Posterior vena cava (tissue), 2 donors: ENCODE results near the gene SDCCAG8. TPM values are rescaled to one million over a fixed set of nuclear protein-coding genes. Genes with fewer than 3 reads are reported as not detected.

Experiments
- DNase-seq: peaks from one replicate; pipeline ENCODE4 v3.0.0-alpha.2; 2020; ENCODE audit warnings: low spot score
- intact Hi-C, 2 donors: fragments of 100-400 bp; cut with DNase I; formaldehyde crosslinking; loops; one replicate each; pipeline versions ENCODE4 v1.14.1 to v1.14.2; 2022 to 2023
- total RNA-seq, 2 donors: library from RNA; stranded (reverse); fragmentation: NEBNext Ultra II Directional; extraction: Animal tissue kit (Norgen Biotek cat#: 25700); gene quantifications; one replicate each; pipeline ENCODE4 v1.2.1, GENCODE V29; 2021
- donor health status: DM: yes; HTN: yes; CAD: no.
- donor health status: DM: yes; HTN: yes; CAD: no.

SDCCAG8 gene
- total RNA-seq, 2 donors from 2014 or later: 40.8 to 52.1 TPM

DNA sequence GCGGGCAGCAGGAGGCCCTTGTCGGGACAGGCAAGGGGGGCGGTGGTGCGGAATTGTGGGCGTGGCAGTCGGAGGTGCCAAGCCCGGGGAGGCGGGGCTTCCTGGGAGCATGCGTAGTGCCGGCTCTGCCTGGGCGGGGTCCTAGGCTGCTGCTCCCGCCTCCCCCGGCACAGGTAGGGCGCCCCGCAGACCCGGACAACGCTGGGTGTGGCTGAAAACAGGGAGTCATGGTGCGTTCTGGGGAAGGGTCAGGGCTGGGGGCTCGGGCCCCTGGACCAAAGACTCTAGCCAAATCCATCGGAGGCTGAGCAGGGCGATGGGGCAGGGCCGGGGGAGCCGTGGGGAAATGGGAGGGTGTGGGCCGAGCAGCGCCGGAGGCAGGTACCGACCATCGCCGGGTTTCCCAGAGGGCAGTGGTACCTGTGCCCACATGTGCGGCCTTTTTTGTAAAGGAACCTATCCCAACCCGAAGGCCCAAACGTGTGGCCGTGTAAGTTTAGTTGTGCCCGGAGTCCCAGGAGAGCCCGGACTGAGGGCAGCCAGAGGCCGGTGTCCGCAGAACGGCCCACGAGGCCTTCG is 231.9 kb downstream of the SDCCAG8 start:
- no peak for DNase-seq
- intact Hi-C loops: no loop called here

DNA sequence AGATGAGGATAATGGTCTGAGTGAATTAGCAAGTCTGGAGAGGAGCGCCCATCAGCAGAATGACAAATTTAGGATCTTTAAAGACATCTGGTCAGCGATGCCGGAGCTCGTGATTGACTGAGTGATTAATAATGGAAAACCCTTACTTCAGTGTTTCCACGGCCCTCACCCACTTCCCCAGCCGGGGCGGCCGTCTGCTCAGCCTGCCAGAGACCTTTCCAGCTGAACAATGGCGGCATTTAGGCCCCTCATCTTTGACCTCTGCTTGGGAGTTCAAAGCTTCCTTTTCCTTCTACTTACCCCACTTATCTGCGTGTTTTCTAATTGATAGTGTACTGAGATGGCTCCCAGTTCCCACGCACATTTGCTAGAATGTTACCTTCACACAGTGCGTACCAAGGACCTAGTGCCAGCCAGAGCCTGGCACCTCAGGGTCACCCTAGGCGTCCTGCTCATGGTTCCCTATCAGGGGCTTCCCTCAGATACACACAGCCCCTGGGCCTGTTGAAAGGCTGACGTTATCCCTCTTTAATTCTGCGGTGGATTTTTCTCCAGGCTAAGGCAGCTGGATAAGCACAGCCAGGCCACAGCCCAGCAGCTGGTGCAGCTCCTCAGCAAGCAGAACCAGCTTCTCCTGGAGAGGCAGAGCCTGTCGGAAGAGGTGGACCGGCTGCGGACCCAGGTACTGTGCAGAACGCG is 232.8 kb downstream of the SDCCAG8 start:
- DNase-seq: no peak
- intact Hi-C loops: no loop called here

DNA sequence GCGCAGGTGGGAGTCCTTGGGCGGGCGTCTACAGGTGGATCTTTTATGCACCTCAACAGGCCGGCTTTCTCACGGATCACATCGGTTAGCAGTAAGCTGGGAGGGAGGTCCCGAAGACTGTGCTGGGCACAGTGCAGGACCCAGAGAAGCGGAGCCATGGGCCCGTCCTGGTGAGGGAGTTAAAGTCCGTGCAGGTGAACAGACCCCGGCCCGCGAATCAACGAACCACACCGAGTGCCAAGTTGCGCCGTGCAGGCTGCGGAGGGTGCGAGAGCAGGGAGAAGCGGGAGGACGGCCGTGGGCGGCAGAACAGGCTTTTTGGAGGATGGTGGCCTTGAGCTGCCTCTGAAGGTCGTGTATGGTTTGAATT is 233.3 kb downstream of the SDCCAG8 start:
- no peak for DNase-seq
- intact Hi-C loops: no loop called here

DNA sequence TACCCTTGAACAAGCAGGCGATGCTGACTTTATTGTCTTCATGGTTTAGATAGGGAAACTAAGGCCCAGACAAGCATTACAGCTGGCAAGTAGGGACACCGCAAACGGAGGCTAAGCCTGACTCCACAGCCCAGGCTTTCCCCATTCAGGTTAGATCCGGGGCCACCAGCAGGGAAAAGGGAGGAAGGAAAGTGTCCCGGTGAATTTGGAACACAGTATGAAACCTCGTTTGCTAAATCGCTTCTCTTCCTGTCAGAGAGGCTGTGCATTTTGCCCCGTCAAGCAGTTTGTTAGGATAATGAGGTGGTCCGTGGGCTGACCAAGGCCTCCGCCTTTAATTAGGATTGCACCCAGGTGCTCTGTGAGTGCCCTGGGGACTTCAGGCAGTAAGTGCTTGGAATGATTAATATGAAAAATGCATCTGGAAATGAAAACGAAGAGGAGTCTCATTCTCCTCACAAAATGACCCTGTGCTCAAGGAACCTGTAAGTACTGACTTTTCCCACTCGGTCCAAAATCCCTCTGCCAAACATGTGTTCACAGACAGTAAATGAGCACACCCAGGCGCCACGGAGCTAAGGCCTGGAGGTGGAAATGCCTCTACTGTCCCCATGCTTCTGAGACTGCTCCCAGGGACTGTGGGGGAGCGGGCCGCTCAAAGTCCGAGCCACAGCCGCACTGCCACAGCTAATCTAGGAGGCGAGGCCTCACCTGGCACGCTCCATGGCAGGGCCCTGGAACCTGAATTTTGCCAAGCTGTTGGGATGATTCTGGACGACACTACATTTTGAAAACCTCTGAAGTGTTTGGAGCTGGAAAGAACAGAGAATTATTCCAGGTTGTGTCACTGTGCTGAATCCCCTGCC is 234.1 kb downstream of the SDCCAG8 start:
- DNase-seq: no peak
- intact Hi-C loops: no loop called here

DNA sequence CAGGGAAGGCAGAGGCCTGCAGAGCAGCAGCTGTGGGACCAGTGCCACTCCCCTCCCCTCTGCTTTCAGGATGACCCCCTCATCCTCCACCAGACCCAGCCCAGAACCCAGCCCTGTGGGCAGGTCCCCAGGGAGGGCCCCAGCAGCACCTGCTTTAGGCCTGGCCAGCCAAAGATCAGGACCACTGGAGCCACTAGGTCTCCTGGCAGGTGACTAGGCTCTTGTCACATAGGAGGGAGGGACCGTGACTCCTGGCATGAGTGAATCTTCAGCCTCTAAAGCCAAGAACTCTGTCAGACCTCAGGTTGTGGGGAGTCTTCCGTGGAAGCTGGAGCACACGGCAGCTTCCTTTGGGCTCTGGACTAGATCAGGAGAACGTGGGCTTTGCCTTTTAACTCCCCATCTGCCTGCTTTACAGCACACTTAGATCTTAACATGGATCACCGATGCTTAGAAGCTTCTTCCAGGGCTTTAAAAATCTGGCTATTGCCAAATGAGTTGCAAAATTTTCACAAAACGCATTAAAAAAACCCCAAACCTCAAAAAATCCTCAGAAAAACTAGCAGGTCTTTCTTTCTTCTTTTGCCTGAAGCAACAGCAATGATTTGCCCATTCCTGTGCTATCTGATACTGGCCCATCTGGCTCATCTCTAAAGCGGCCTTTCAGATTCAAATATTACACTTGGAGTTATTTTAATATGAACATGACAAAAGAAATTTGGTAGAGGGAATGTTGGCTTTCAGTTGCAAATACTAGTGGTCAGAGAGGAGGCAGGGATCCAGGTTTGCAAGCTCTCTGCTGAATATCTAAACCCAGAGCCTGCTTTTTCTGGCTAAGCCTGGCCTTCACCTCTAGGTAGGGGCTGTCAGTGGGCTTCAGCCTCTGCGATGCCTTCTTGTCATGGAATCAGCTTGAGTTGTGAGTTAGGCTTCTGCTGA is 235.2 kb downstream of the SDCCAG8 start:
- DNase-seq: no peak
- intact Hi-C loops: no loop called here

DNA sequence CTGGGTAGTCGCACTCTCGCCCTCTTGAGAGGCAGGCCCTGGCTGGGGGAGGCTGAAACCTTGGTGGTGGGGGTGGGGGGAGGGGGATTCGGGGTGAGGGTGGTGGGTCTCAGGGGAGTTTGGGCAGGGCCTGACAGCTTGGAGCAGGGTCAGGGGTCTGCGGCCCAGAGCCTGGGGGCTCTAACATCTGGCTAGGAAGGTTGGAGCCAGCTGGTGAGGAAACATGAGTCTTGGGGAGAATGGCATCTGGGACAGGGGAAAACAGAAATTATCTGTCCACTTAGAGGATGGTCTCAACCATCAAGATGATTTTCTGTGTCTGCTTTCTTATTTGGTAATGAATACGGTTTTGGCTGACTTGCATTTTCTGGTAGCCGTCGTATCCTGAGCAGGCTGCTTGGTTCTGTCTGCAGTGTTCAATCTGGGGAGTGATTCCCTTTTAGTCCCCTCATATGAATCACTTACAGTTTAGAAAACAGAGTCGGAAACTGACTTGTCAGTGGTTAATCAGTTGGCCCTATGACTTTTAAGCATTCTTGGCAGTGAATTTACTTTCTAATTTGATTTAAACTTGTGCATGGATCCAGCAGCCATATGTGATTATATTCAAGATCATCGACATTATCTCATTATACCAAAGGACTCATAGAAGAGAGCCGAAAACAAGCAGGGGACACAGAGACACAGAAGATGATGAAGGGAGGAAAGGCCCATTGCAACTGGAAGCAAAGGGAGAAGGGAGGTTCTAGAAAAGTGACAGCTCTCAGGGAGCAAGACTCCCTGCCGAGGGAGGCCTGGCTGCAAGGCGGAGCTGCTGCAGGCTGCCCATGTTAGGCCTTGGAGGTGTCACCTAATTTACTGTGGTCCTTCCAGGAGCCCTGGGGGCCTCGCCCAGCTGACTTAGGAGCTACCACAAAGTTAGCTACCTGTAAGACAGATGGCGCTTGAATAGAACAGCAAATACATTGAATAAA is 237.6 kb downstream of the SDCCAG8 start:
- DNase-seq: no peak
- intact Hi-C loops: no loop called here

DNA sequence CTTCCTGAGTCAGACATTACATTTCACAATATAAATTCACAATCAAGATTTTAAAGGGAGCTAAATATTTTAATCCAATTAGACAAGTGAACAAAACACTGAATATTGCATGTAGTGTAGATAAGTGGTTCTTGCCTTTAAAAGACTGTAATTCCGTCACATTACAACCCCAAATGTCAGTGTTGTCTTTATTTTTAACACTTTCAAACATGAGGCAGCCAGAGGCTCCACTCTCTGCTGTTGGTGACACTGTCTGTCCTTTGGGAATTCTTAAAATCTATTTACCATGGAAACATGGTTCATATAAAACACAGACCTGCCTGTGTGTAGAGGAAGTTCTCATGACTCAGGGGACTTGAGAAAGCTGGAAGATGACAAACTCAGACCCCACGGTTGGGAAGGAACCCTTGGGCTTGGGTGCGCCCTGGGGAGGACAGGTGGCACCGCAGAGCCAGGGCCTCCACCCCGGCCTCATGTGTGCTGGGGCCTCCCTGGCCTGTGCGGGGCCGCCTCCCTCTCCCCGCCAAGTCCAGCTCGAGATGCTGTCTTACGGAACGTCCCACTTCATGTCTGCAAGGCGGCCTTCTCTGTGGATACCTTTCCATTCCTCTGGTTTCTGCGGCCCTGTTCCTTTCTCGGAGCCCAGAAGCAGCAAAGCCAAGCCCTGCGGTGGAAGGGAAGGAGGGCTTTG is 239.0 kb downstream of the SDCCAG8 start:
- DNase-seq: no peak
- intact Hi-C loops: no loop called here

DNA sequence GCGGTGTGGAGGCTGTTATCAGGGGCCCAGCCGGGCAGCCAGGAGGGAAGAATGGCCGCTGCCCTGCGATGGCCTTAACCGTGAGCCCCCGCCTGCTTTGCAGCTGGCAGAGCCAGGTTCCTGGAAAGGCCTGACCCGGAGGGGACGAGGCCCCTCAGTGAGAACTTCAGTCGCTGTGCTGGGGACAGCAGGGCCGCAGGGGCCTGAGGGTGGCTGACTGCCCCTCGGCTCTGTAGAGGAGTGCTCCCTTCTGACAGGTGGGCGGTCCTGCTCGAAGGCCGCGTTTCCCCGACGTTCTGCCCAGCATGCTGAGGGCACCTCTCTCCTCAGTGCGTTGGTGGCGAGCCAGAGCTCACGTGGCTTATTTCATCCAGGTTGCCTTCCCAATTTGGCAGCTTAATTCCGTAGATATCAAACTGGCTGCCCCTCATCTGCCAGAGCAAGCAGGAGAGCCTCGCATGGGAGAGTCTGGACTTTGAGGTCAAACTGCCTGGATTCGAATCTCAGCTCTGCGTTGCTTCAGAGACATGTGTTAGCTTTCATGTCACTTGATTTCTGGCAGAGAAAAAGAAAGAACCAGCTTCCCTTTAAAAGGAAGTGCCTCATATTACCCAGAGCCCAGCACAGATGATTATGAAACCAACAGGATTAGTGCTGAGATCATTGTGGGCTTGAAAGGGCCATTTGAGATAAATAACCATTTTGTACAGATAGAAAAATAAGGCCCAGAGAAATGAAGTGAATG is 239.8 kb downstream of the SDCCAG8 start:
- no peak for DNase-seq
- intact Hi-C loops: no loop called here

DNA sequence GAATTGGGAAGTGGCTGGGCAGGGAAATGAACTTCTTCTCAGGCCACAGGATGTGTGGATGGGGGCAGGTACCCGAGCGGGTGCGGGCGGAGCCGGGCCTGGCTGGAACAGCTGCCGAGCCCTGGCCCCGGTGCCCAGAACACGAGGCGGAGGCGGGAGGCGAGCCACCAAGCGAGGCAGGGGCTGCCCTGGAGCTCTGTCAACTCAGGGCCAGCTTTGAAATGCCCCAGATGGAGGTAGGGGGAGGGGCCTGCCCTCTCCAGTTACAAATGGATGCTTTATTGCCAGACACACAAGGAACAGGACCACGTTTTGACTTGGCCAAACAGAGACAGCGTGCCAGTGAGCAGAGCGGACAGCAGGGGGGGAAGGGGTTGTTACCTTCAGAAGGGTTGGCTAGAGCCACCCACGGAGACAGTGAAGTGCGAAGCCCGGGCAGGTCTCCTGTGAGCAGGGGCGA is 240.4 kb downstream of the SDCCAG8 start:
- intact Hi-C loops: no loop called here

DNA sequence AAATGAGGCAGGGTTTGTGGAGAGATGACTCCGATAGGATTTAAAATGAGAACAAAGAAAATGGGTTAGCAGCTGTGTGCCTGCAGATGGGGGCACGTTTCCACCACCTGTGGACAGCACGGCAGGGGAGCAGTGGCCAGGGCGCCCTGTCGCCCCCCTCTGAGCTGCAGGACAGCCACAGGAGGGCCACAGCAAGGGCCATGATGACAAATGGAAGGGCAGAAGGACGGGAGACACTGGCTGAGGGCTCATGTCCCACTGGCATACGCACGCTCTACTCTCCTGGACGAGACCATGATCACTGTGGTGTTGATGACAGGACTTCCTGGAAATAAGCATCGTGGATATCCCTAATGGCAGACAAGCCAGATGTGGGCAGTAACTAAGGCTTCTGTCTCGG is 241.0 kb downstream of the SDCCAG8 start:
- intact Hi-C loops: no loop called here
- DNase-seq: no peak

More for the DNA sequence above, 240.4 kb downstream of the SDCCAG8 start:
- no peak for DNase-seq

DNA sequence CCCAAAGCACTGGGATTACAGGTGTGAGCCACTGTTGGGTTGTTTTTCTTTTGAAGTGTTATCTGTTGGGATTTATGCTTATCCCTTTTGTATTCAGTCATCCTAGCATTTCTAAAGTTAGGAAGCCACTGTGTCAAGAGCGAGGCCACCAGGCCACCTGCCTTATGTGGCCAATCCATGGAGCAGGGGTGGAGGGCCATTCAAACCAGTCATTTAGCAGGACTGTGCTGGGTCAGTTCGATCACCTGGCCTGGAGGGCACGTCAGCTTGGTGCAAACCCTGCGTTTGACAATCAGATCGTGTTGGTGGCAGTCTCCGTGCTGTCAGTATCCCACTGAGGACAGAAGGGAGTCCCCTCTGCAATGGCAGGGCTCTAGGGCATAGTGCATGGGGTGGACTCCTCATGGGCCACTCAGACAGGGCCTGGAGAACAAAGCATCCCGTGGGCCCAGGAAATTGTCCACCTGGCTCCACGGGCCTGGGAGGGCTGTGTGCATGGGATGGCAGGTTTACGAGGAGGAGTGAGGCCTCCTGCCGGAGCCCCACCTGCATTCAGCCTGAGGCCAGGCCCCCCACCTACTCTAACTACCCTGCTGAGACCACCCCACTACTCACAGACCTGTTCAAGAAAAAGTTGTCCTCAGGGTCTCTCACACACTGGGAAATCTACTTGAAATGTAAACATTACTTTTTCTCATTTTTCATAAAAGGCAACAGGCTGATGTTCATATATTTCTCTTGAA is 242.3 kb downstream of the SDCCAG8 start:
- DNase-seq: no peak
- intact Hi-C loops: no loop called here

DNA sequence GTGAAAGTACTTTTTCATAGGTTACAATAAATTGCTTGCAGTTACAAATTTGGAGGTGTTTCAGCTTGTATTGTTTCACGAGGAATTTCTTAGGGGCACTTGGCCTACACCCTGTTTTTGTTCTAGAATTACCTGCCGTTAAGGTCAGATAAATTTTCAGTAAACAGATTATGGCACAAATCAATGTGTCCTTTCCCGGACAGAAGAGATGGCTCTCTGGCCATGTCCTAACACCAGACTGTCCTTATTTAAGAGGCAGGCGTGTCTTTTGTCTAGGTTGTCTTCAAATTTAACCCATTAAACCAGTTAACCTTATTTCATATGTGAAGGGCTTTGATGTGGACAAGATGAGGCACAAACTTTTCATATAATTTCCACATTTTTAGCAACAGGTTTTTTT is 243.4 kb downstream of the SDCCAG8 start:
- intact Hi-C loops: no loop called here
- no peak for DNase-seq

DNA sequence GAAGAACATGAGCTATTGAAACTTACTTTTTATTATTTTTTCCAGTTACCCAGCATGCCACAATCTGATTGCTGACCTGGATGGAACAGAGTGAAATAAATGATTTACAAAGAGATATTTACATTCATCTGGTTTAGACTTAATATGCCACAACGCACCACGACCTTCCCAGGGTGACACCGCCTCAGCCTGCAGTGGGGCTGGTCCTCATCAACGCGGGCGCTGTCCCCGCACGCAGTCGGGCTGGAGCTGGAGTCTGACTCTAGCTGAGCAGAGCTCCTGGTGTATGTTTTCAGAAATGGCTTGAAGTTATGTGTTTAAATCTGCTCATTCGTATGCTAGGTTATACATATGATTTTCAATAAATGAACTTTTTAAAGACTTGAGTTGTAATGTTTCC is 243.9 kb downstream of the SDCCAG8 start:
- no peak for DNase-seq
- intact Hi-C loops: no loop called here

DNA sequence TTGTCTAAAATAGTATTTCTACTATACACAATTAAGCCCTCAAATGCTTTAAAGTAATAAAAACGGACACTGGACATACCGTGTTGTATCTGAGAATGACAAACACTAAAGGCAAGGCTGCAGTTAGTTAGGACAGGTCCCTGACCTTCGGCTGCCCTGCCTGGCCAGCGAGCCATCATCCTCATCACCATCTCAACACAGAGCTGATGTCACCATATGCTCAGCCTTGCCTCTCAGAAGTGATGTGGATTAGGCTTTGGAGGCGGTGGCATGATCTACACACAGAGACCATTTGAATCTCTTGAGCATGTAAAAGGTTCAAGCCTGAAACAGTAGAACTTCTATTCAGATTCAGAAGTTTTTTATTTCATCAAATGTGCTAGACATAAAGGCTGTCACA is 244.7 kb downstream of the SDCCAG8 start:
- no peak for DNase-seq
- intact Hi-C loops: no loop called here

DNA sequence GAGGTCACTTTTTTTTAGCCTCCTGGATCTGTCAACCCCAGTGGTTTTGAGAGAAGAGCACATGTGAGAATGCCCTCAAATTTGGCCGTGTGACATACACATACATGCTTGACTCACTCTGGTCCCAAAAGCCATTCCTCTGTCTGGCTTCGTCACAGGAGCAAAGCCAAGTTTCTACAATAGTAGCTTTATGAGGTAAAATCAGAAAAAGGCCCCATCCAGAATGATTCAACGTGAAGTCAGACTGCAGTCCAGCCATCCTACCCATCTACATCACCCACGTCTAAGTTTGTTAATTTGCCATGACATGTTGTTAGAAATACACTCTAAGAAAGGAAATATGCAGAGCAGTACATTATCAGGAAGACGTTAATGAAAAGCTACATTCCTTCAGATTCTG is 245.2 kb downstream of the SDCCAG8 start:
- intact Hi-C loops: no loop called here
- no peak for DNase-seq

DNA sequence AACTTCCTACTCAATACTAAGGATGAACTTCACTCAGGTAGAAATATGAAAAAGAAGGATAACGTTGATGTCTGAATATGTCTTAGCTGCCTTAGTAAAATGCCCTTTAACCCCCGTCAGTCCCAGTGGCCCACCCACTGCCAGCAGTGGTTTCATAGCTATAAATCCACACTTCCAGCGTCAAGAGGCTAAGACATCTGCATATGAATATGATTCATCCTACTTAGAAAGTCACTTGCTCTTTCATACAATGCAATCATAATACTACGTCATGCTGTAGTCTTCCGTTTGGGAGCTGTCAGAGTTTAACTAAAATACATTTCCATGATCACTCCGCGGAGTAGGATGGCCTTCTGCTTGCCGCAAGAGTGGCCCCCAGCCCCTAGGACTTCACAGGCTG is 247.3 kb downstream of the SDCCAG8 start:
- DNase-seq: no peak
- intact Hi-C loops: no loop called here
